HepG2 (cell line): ENCODE results near the gene GNMT. TPM values are rescaled to one million over a fixed set of nuclear protein-coding genes. Genes with fewer than 3 reads are reported as not detected.
"Not testable (repeated sequence)": the region's sequence is repeated elsewhere in the genome, so short reads cannot be mapped to it uniquely, and the experiment has no call there.

Source experiments
- ATAC-seq: fragments of 200-7000 bp; cut with Tn5 transposase; 3 replicates; pipeline ENCODE4 v1.9.1; 2020; ENCODE audit warnings: mild to moderate bottlenecking, moderate library complexity
- BruUV-seq: library from RNA; stranded (reverse); fragments of 400-500 nt; replicated peaks from 2 replicates; lab custom pipeline; 2021; lab: Mats Ljungman, UMichigan
- CTCF ChIA-PET: fragments of 300-600 bp; formaldehyde crosslinking; extraction: SDS; loops from one replicate; lab custom pipeline; 2021; ENCODE audit warnings: low total read pairs, inconsistent platforms, low intra/inter-chr PET ratio; lab: Yijun Ruan, JAX
- POLR2A ChIA-PET: fragments of 350-600 bp; sonication (Branson Sonifier 250); formaldehyde crosslinking; loops from one replicate; lab custom pipeline; 2020; ENCODE audit warnings: antibody characterized with exemption, inconsistent platforms; lab: Yijun Ruan, JAX
- DNase-seq: peaks from one replicate; pipeline ENCODE4 v3.0.0-alpha.2; 2015; ENCODE audit warnings: low spot score
- FAIRE-seq: peaks from 3 replicates; lab custom pipeline; 2011; peaks lifted over from hg19 to GRCh38; lab: Jason Lieb, UNC
- H2AFZ ChIP-seq: one replicate; pipeline ENCODE4 v1.6.1; 2011; ENCODE audit warnings: low read length, inconsistent platforms
- H3K27ac ChIP-seq: fragments of 300-600 bp; 3 replicates; pipeline ENCODE4 v1.8.0; 2011; ENCODE audit warnings: mixed run types, mild to moderate bottlenecking, mixed read lengths, low read length, inconsistent platforms; ENCODE audit not compliant: insufficient read depth; ENCODE audit errors: extremely low read length
- H3K27me3 ChIP-seq, 2 experiments: fragments of 200-600 bp in 1 of 2; 2 replicates in 1 of 2; 3 replicates in 1 of 2; pipeline versions ENCODE4 v1.6.0 to v1.8.0; 2011; ENCODE audit warnings: low read length in 2 of 2, mild to moderate bottlenecking in 2 of 2, moderate library complexity in 2 of 2, inconsistent platforms in 1 of 2; ENCODE audit not compliant: insufficient read depth in 2 of 2, control insufficient read depth in 1 of 2
- H3K36me3 ChIP-seq, 2 experiments: fragments of 200-600 bp in 1 of 2; replicated peaks in 1 of 2; 2 replicates in 1 of 2; 3 replicates in 1 of 2; pipeline versions ENCODE4 v1.5.1 to v1.8.0; 2011; ENCODE audit warnings: low read length in 2 of 2, inconsistent platforms in 1 of 2; ENCODE audit not compliant: insufficient read depth in 2 of 2, control insufficient read depth in 1 of 2
- H3K4me1 ChIP-seq: 2 replicates; pipeline ENCODE4 v1.5.1; 2012; ENCODE audit warnings: low read length, inconsistent platforms; ENCODE audit not compliant: insufficient read depth
- H3K4me2 ChIP-seq: 2 replicates; pipeline ENCODE4 v1.6.0; 2011; ENCODE audit warnings: low read depth, low read length, inconsistent platforms
- H3K4me3 ChIP-seq, 3 experiments: fragments of 200-600 bp in 1 of 3; sonication (generic), shearing (Covaris generic) in 1 of 3; replicated peaks in 1 of 3; 2 replicates each; pipeline ENCODE4 v1.5.1; 2011 to 2016; ENCODE audit warnings: low read length in 3 of 3, inconsistent platforms in 2 of 3, low read depth in 2 of 3, mild to moderate bottlenecking in 2 of 3, control low read depth in 1 of 3, mixed read lengths in 1 of 3; ENCODE audit not compliant: insufficient read depth in 1 of 3
- H3K79me2 ChIP-seq: one replicate; pipeline ENCODE4 v1.6.1; 2011; ENCODE audit warnings: low read length, inconsistent platforms; ENCODE audit not compliant: insufficient read depth
- H3K9ac ChIP-seq: 2 replicates; pipeline ENCODE4 v1.6.0; 2011; ENCODE audit warnings: mild to moderate bottlenecking, low read depth, low read length, inconsistent platforms; ENCODE audit not compliant: insufficient read depth
- H3K9me3 ChIP-seq: 2 replicates; pipeline ENCODE4 v1.5.1; 2012; ENCODE audit warnings: mild to moderate bottlenecking, low read length
- H4K20me1 ChIP-seq: 2 replicates; pipeline ENCODE4 v1.6.0; 2011; ENCODE audit warnings: inconsistent platforms, mild to moderate bottlenecking, low read length, moderate library complexity; ENCODE audit not compliant: insufficient read depth
- KAT8 ChIP-seq: IDR thresholded peaks from 2 replicates; pipeline ENCODE4 v1.6.1; 2016; ENCODE audit warnings: missing genetic modification reagents, missing compliant biosample characterization
- ZMYM3 ChIP-seq: sonication (generic); formaldehyde crosslinking; IDR thresholded peaks from 2 replicates; pipeline ENCODE4 v1.5.1; 2020; ENCODE audit warnings: mild to moderate bottlenecking, missing genetic modification reagents
- ZNF629 ChIP-seq: sonication (generic); formaldehyde crosslinking; conservative IDR thresholded peaks from 2 replicates; pipeline ENCODE4 v1.5.0; 2020; ENCODE audit warnings: missing genetic modification reagents
- WGBS: methylation state at CpG from one replicate; pipeline ENCODE4 v1.1.6; 2017; ENCODE audit warnings: low lambda C conversion rate; 5-methylcytosine and 5-hydroxymethylcytosine counted together
- in situ Hi-C: cut with HindIII; loops from 2 replicates; pipeline ENCODE4 v1.10.0; 2017; ENCODE audit warnings: low pct_unique_long_range_greater_than_20kb; ENCODE audit not compliant: extremely low pct_ligation_motif_present
- intact Hi-C: fragments of 100-400 bp; cut with micrococcal nuclease; formaldehyde crosslinking; loops from one replicate; pipeline ENCODE4 v1.10.0; 2022; ENCODE audit not compliant: unreplicated experiment
- polyA plus RNA-seq, 8 experiments: library from polyadenylated mRNA; depleted of rRNA in 3 of 8; stranded (reverse) in 7 of 8; unstranded in 1 of 8; fragments of >200 nt; fragmentation: Illumina TruSeq in 4 of 8; extraction: Trizol in 4 of 8; gene quantifications; 2 replicates each; pipeline versions ENCODE4 v1.2.1 to v1.2.3, GENCODE V29; 2011 to 2016; ENCODE audit warnings: low read depth in 4 of 8, missing spikeins in 1 of 8, mixed read lengths in 1 of 8; ENCODE audit not compliant: insufficient read depth in 1 of 8
- total RNA-seq, 5 experiments: library from RNA; depleted of rRNA; stranded (reverse); fragments of >200 nt; fragmentation: Illumina TruSeq; extraction: Trizol; gene quantifications; 2 replicates each; pipeline ENCODE4 v1.2.3, GENCODE V29; 2016; ENCODE audit warnings: low read depth in 1 of 5

GNMT gene
- total and polyA plus RNA-seq, 2 of the 13 experiments (the other 11 are each of a cell fraction or from before 2014, with no cell fraction given): 2.8 to 7.0 TPM

GRCh38 chr6:42998205-42998604, 37.7 kb downstream of the GNMT start:
- ATAC-seq, in situ Hi-C loops: not testable (repeated sequence)
- WGBS: 92% methylated on average over 9 of the region's 9 CpGs

GRCh38 chr6:43001843-43002242, 41.3 kb downstream of the GNMT start:
- H4K20me1 ChIP-seq: no peaks in the 10 kb centered on the region
- H3K27ac ChIP-seq: no peak overlapping the region
- DNase-seq (no peak), ATAC-seq (no peak), FAIRE-seq (no peak)
- no peaks in the 10 kb centered on the region for H3K79me2 ChIP-seq
- ChIA-PET POLR2A (interaction anchor here (3.4 kb wide), 1 partner anchor 18 kb away, joined by 13 read pairs; the partner anchor contains the start of gene PPP2R5D), CTCF (no interaction called here)
- H3K9me3 ChIP-seq: no peaks in the 10 kb centered on the region
- intact Hi-C loops (no loop called here), in situ Hi-C loops (no loop called here)
- no peaks in the 10 kb centered on the region for H3K4me1 ChIP-seq
- no peak overlapping the region for H2AFZ ChIP-seq
- 96% methylated on average over 8 of the region's 8 CpGs for WGBS
- BruUV-seq: no TSS peak
- no peak overlapping the region for H3K9ac ChIP-seq
- TF ChIP-seq KAT8 (CRISPR knock-in tag): no peak
- peak; percentile 40; the same call in 1 of the 2 replicates for TF ChIP-seq ZMYM3 (CRISPR knock-in tag)
- peak; percentile 83 for TF ChIP-seq ZNF629 (CRISPR knock-in tag)
- no peak overlapping the region for H3K4me3 ChIP-seq
- no peak overlapping the region for H3K4me2 ChIP-seq
- H3K27me3 ChIP-seq: no peaks in the 10 kb centered on the region
- peaks cover 7 to 33% of the 10 kb centered on the region in 2 experiments; a peak in 4 of 5 replicates for H3K36me3 ChIP-seq

More at GRCh38 chr6:42998205-42998604, 37.7 kb downstream of the GNMT start:
- CTCF ChIA-PET, BruUV-seq, H3K79me2 ChIP-seq, H3K4me3 ChIP-seq, H3K27ac ChIP-seq, H4K20me1 ChIP-seq, FAIRE-seq, DNase-seq, H3K4me2 ChIP-seq, H3K4me1 ChIP-seq, H3K9ac ChIP-seq, H2AFZ ChIP-seq, H3K27me3 ChIP-seq, H3K9me3 ChIP-seq, intact Hi-C loops: not testable (repeated sequence)
- POLR2A ChIA-PET: interaction anchor here (1.3 kb wide), 1 partner anchor 14 kb away, joined by 3 read pairs; the partner anchor contains the start of gene PPP2R5D
- H3K36me3 ChIP-seq: peaks cover 8 to 22% of the 10 kb centered on the region in 2 experiments; a peak in 4 of 5 replicates
